HepG2 (cell line): ENCODE results near the gene METTL22. TPM values are rescaled to one million over a fixed set of nuclear protein-coding genes. Genes with fewer than 3 reads are reported as not detected.

Experiments
- CBFB ChIP-seq: sonication (generic); formaldehyde crosslinking; IDR thresholded peaks from 2 replicates; pipeline ENCODE4 v1.4.0; 2020; ENCODE audit warnings: missing genetic modification reagents
- CEBPB ChIP-seq: IDR thresholded peaks from 2 replicates; pipeline ENCODE4 v1.6.1; 2011; ENCODE audit warnings: low read depth, low read length, improper control_type of control experiment, borderline replicate concordance
- DMAP1 ChIP-seq: IDR thresholded peaks from 2 replicates; pipeline ENCODE4 v1.6.1; 2016
- ESRRA ChIP-seq: sonication (generic); formaldehyde crosslinking; IDR thresholded peaks from 2 replicates; pipeline ENCODE4 v1.5.1; 2020; ENCODE audit warnings: mild to moderate bottlenecking, low read depth, missing genetic modification reagents
- HNF4G ChIP-seq, 2 experiments: sonication (generic) in 1 of 2; formaldehyde crosslinking in 1 of 2; IDR thresholded peaks; 2 replicates each; pipeline versions ENCODE4 v1.4.0 to v1.6.1; 2011 to 2020; ENCODE audit warnings: borderline replicate concordance in 2 of 2, low read depth in 2 of 2, mild to moderate bottlenecking in 2 of 2, low read length in 1 of 2, missing genetic modification reagents in 1 of 2, moderate library complexity in 1 of 2
- JUNB ChIP-seq: sonication (generic); formaldehyde crosslinking; IDR thresholded peaks from 2 replicates; pipeline ENCODE4 v1.8.0; 2022; ENCODE audit warnings: missing genetic modification reagents, mild to moderate bottlenecking, borderline replicate concordance
- KDM1A ChIP-seq: IDR thresholded peaks from 2 replicates; pipeline ENCODE4 v1.6.1; 2016; ENCODE audit warnings: missing compliant biosample characterization
- SPEN ChIP-seq: sonication (generic); formaldehyde crosslinking; IDR thresholded peaks from 2 replicates; pipeline ENCODE4 v1.5.1; 2020; ENCODE audit warnings: low read depth, mild to moderate bottlenecking, missing genetic modification reagents
- TBL1XR1 ChIP-seq: fragments of 150-350 bp; IDR thresholded peaks from 2 replicates; pipeline ENCODE4 v1.6.1; 2014; ENCODE audit warnings: borderline replicate concordance, low read length; ENCODE audit not compliant: partially characterized antibody
- ZKSCAN5 ChIP-seq: sonication (generic); formaldehyde crosslinking; IDR thresholded peaks from 2 replicates; pipeline ENCODE4 v1.5.1; 2020; ENCODE audit warnings: mild to moderate bottlenecking, missing genetic modification reagents
- ZNF180 ChIP-seq: sonication (generic); formaldehyde crosslinking; IDR thresholded peaks from 2 replicates; pipeline ENCODE4 v1.4.0; 2020; ENCODE audit warnings: low read depth, missing genetic modification reagents, borderline replicate concordance
- ZNF3 ChIP-seq: IDR thresholded peaks from 2 replicates; pipeline ENCODE4 v1.7.0; 2017; ENCODE audit warnings: inconsistent platforms
- ZNF639 ChIP-seq: conservative IDR thresholded peaks from 2 replicates; pipeline ENCODE4 v1.6.1; 2018; ENCODE audit warnings: missing genetic modification reagents
- ZNF670 ChIP-seq: sonication (generic); formaldehyde crosslinking; IDR thresholded peaks from 2 replicates; pipeline ENCODE4 v1.8.0; 2022; ENCODE audit warnings: mild to moderate bottlenecking, missing genetic modification reagents, borderline replicate concordance
- ZNF777 ChIP-seq: sonication (generic); formaldehyde crosslinking; IDR thresholded peaks from 2 replicates; pipeline ENCODE4 v1.4.0; 2020; ENCODE audit warnings: missing genetic modification reagents
- ZNF883 ChIP-seq: sonication (generic); formaldehyde crosslinking; IDR thresholded peaks from 2 replicates; pipeline ENCODE4 v1.5.1; 2020; ENCODE audit warnings: mild to moderate bottlenecking, missing genetic modification reagents; ENCODE audit errors: not compliant biosample characterization
- ZSCAN12 ChIP-seq: sonication (generic); formaldehyde crosslinking; IDR thresholded peaks from 2 replicates; pipeline ENCODE4 v1.9.0; 2021; ENCODE audit warnings: mild to moderate bottlenecking, missing genetic modification reagents
- polyA plus RNA-seq, 8 experiments: library from polyadenylated mRNA; depleted of rRNA in 3 of 8; stranded (reverse) in 7 of 8; unstranded in 1 of 8; fragments of >200 nt; fragmentation: Illumina TruSeq in 4 of 8; extraction: Trizol in 4 of 8; gene quantifications; 2 replicates each; pipeline versions ENCODE4 v1.2.1 to v1.2.3, GENCODE V29; 2011 to 2016; ENCODE audit warnings: low read depth in 4 of 8, missing spikeins in 1 of 8, mixed read lengths in 1 of 8; ENCODE audit not compliant: insufficient read depth in 1 of 8
- total RNA-seq, 5 experiments: library from RNA; depleted of rRNA; stranded (reverse); fragments of >200 nt; fragmentation: Illumina TruSeq; extraction: Trizol; gene quantifications; 2 replicates each; pipeline ENCODE4 v1.2.3, GENCODE V29; 2016; ENCODE audit warnings: low read depth in 1 of 5
- TF ChIP-seq, protein P1 (sequence below), 2 experiments: sonication (generic) in 1 of 2; formaldehyde crosslinking in 1 of 2; IDR thresholded peaks; 2 replicates each; pipeline versions ENCODE4 v1.4.0 to v1.6.1; 2018 to 2020; ENCODE audit warnings: missing genetic modification reagents in 2 of 2, borderline replicate concordance in 1 of 2, low read depth in 1 of 2, mild to moderate bottlenecking in 1 of 2, missing biosample characterization in 1 of 2
- TF ChIP-seq, protein P2 (sequence below): sonication (generic); formaldehyde crosslinking; IDR thresholded peaks from 2 replicates; pipeline ENCODE4 v1.8.0; 2022; ENCODE audit warnings: missing genetic modification reagents, mild to moderate bottlenecking, inconsistent platforms, borderline replicate concordance
- TF ChIP-seq, protein P3 (sequence below): sonication (generic); formaldehyde crosslinking; IDR thresholded peaks from 2 replicates; pipeline ENCODE4 v1.4.0; 2020; ENCODE audit warnings: missing genetic modification reagents

The METTL22 gene
- total and polyA plus RNA-seq, 2 of the 13 experiments (the other 11 are each of a cell fraction or from before 2014, with no cell fraction given), result 36.2 to 94.8 TPM

DNA sequence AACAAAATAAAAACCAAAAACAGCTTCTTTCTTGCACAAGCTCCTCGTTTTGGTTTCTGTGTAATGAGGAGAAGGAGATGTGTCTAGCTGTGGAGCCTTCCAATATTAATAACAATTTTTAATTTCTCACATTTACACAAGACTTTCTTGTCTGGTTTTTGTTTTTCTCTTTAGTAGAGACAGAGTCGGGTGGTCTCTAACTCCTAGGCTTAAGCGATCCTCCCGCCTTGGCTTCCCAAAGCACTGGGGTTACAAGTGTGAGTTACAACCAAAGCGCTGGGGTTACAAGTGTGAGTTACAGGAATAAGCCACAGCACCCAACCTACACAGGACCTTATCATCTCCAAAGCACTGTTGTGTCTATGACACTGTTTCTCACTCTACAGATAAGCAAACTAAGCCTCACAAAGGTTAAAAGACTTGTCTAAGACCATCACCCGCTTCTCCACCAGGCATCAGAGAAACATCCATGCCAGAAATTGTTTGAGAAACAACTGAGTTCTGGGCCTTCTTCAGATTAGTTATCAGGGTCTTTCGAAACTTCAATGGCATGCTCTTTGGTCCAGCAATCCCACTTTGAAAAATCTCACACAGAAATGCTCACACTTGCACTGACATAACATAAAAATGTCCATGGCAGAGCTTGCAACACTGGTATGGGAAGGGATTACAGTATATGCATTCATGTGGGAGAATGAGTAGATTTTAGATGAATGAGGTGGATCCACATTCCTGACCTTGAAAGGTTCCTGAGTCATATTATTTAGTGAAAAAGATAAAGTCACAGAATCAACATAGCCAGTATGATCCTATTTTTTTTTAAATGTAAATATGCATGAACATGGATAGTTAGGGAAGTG lies 56.8 kb downstream of the METTL22 start (continued):
- TF ChIP-seq, protein P1, sequence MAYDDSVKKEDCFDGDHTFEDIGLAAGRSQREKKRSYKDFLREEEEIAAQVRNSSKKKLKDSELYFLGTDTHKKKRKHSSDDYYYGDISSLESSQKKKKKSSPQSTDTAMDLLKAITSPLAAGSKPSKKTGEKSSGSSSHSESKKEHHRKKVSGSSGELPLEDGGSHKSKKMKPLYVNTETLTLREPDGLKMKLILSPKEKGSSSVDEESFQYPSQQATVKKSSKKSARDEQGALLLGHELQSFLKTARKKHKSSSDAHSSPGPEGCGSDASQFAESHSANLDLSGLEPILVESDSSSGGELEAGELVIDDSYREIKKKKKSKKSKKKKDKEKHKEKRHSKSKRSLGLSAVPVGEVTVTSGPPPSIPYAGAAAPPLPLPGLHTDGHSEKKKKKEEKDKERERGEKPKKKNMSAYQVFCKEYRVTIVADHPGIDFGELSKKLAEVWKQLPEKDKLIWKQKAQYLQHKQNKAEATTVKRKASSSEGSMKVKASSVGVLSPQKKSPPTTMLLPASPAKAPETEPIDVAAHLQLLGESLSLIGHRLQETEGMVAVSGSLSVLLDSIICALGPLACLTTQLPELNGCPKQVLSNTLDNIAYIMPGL (CRISPR knock-in tag; IDR thresholded peaks at IDR 0.05; ENCODE audit: borderline replicate concordance in 1 of 2, low read depth in 1 of 2), result peak in 1 of 2 experiments; percentile 42; a peak in 1 of 4 replicates
- TF ChIP-seq TBL1XR1 (peak; percentile 89), HNF4G (IDR thresholded peaks at IDR 0.05; ENCODE audit: borderline replicate concordance, low read depth, low read length) (peak; percentile 66; the same call in 1 of the 2 replicates), HNF4G (CRISPR knock-in tag; IDR thresholded peaks at IDR 0.05; ENCODE audit: borderline replicate concordance, low read depth) (0 out of 2 replicates have a peak, but pooled peaks have one; percentile 70), CEBPB (peak; percentile 99), ZKSCAN5 (CRISPR knock-in tag) (no peak), KDM1A (CRISPR knock-in tag) (no peak), CBFB (CRISPR knock-in tag) (0 out of 2 replicates have a peak, but pooled peaks have one; percentile 29), ZNF670 (CRISPR knock-in tag) (0 out of 2 replicates have a peak, but pooled peaks have one; percentile 25), ZNF639 (CRISPR knock-in tag) (no peak), ZNF3 (peak; percentile 22; the same call in 1 of the 2 replicates), ESRRA (CRISPR knock-in tag) (0 out of 2 replicates have a peak, but pooled peaks have one; percentile 31), ZNF883 (CRISPR knock-in tag) (no peak), ZNF180 (CRISPR knock-in tag) (no peak), ZSCAN12 (CRISPR knock-in tag) (no peak), ZNF777 (CRISPR knock-in tag) (no peak), DMAP1 (peak; percentile 35; the same call in 1 of the 2 replicates), SPEN (CRISPR knock-in tag) (no peak), JUNB (CRISPR knock-in tag) (peak; percentile 45; the same call in 1 of the 2 replicates)
- TF ChIP-seq, protein P2, sequence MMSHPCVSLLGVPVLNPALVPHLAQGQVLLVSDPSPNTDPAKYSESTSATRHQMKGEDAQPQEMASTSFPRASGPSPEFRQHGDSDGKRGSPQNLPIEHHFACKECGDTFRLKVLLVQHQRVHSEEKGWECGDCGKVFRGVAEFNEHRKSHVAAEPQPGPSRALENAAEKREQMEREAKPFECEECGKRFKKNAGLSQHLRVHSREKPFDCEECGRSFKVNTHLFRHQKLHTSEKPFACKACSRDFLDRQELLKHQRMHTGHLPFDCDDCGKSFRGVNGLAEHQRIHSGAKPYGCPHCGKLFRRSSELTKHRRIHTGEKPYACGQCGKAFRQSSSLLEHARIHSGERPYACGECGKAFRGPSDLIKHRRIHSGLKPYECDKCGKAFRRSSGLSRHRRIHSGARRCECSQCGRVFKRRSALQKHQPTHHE (CRISPR knock-in tag), result no peak
- TF ChIP-seq, protein P3, sequence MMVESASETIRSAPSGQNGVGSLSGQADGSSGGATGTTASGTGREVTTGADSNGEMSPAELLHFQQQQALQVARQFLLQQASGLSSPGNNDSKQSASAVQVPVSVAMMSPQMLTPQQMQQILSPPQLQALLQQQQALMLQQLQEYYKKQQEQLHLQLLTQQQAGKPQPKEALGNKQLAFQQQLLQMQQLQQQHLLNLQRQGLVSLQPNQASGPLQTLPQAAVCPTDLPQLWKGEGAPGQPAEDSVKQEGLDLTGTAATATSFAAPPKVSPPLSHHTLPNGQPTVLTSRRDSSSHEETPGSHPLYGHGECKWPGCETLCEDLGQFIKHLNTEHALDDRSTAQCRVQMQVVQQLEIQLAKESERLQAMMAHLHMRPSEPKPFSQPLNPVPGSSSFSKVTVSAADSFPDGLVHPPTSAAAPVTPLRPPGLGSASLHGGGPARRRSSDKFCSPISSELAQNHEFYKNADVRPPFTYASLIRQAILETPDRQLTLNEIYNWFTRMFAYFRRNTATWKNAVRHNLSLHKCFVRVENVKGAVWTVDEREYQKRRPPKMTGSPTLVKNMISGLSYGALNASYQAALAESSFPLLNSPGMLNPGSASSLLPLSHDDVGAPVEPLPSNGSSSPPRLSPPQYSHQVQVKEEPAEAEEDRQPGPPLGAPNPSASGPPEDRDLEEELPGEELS, result peak; percentile 80
